Mesothelial cell of epicardium (in vitro differentiated cells): Measurements from ENCODE around the gene TMEM92. TPM values are rescaled to one million over a fixed set of nuclear protein-coding genes. Genes with fewer than 3 reads are reported as not detected.
"Not testable (repeated sequence)": the region's sequence is repeated elsewhere in the genome, so short reads cannot be mapped to it uniquely, and the experiment has no call there.

Source experiments
- DNase-seq, 2 experiments: peaks; one replicate each; pipeline ENCODE4 v3.0.0; 2021; ENCODE audit warnings: low spot score in 2 of 2; ENCODE audit not compliant: unreplicated experiment in 2 of 2
- H3K27ac Mint-ChIP-seq: 2 replicates; pipeline ENCODE4 v1.8.0; 2021; ENCODE audit warnings: mixed read lengths
- H3K27me3 Mint-ChIP-seq: 2 replicates; pipeline ENCODE4 v1.8.0; 2021; ENCODE audit warnings: low read depth, mixed read lengths
- H3K36me3 Mint-ChIP-seq: 2 replicates; pipeline ENCODE4 v1.8.0; 2021; ENCODE audit warnings: mixed read lengths
- H3K4me1 Mint-ChIP-seq: 2 replicates; pipeline ENCODE4 v1.8.0; 2021; ENCODE audit warnings: mixed read lengths
- H3K4me3 Mint-ChIP-seq: 2 replicates; pipeline ENCODE4 v1.8.0; 2021; ENCODE audit warnings: mild to moderate bottlenecking, moderate library complexity, mixed read lengths
- H3K9me3 Mint-ChIP-seq: 2 replicates; pipeline ENCODE4 v1.8.0; 2021; ENCODE audit warnings: mixed read lengths
- CTCF ChIP-seq: fragments of 200-600 bp; sonication (generic); IDR thresholded peaks from one replicate; pipeline ENCODE4 v1.5.0; 2021; ENCODE audit warnings: antibody characterized with exemption; ENCODE audit not compliant: unreplicated experiment
- total RNA-seq: library from RNA; stranded (reverse); gene quantifications from 3 replicates; pipeline ENCODE4 v1.2.1, GENCODE V29; 2021

TMEM92 gene
- total RNA-seq, 1 donor from 2014 or later = 2.7 TPM

- no peak for DNase-seq
- no peak for TF ChIP-seq CTCF
- H3K9me3 Mint-ChIP-seq = no peaks in the 10 kb centered on the region
- H3K27me3 Mint-ChIP-seq = no peaks in the 10 kb centered on the region
- peaks cover 85% of the 10 kb centered on the region for H3K4me1 Mint-ChIP-seq
- H3K4me3 Mint-ChIP-seq = peak overlapping the region; percentile 11
- no peaks in the 10 kb centered on the region for H3K36me3 Mint-ChIP-seq
- H3K27ac Mint-ChIP-seq = peak overlapping the region; percentile 92
Observed at GRCh38 chr17:50267074-50267841, 7.0 kb upstream of the TMEM92 start.

- peaks cover 84% of the 10 kb centered on the region for H3K4me1 Mint-ChIP-seq
- H3K9me3 Mint-ChIP-seq = no peaks in the 10 kb centered on the region
- TF ChIP-seq CTCF = no peak
- H3K4me3 Mint-ChIP-seq = peak overlapping the region; percentile 11
- peak overlapping the region; percentile 92 for H3K27ac Mint-ChIP-seq
- DNase-seq = no peak
- H3K27me3 Mint-ChIP-seq = no peaks in the 10 kb centered on the region
- H3K36me3 Mint-ChIP-seq = no peaks in the 10 kb centered on the region
Observed at GRCh38 chr17:50268026-50268425, 6.2 kb upstream of the TMEM92 start.

GRCh38 chr17:50268743-50269275 lies 5.5 kb upstream of the TMEM92 start:
- H3K27ac Mint-ChIP-seq = peak overlapping the region; percentile 92
- H3K9me3 Mint-ChIP-seq = no peaks in the 10 kb centered on the region
- DNase-seq = peak in 1 of 2 experiments; percentile 22
- H3K4me3 Mint-ChIP-seq = peak overlapping the region; percentile 39
- peaks cover 79% of the 10 kb centered on the region for H3K4me1 Mint-ChIP-seq
- H3K36me3 Mint-ChIP-seq = no peaks in the 10 kb centered on the region
- H3K27me3 Mint-ChIP-seq = no peaks in the 10 kb centered on the region
- TF ChIP-seq CTCF = no peak

GRCh38 chr17:50269477-50270434 lies 4.5 kb upstream of the TMEM92 start:
- H3K27ac Mint-ChIP-seq = peak overlapping the region; percentile 92
- H3K4me1 Mint-ChIP-seq = peaks cover 76% of the 10 kb centered on the region
- H3K9me3 Mint-ChIP-seq = no peaks in the 10 kb centered on the region
- peaks cover 1% of the 10 kb centered on the region for H3K27me3 Mint-ChIP-seq
- TF ChIP-seq CTCF = peak; percentile 59
- no peak overlapping the region for H3K4me3 Mint-ChIP-seq
- DNase-seq = peak in 1 of 2 experiments; percentile 31
- no peaks in the 10 kb centered on the region for H3K36me3 Mint-ChIP-seq

- H3K4me1 Mint-ChIP-seq = peaks cover 75% of the 10 kb centered on the region
- peak overlapping the region; percentile 47 for H3K4me3 Mint-ChIP-seq
Observed at GRCh38 chr17:50270435-50271362, 3.6 kb upstream of the TMEM92 start.

GRCh38 chr17:50271363-50271750 lies 2.9 kb upstream of the TMEM92 start:
- not testable (repeated sequence) for H3K27ac Mint-ChIP-seq, H3K36me3 Mint-ChIP-seq, H3K9me3 Mint-ChIP-seq, H3K27me3 Mint-ChIP-seq, H3K4me3 Mint-ChIP-seq
- peaks cover 68% of the 10 kb centered on the region for H3K4me1 Mint-ChIP-seq
- DNase-seq = peak in 1 of 2 experiments; percentile 21

More at GRCh38 chr17:50270435-50271362, 3.6 kb upstream of the TMEM92 start:
- TF ChIP-seq CTCF = peak; percentile 12
- peaks cover 1% of the 10 kb centered on the region for H3K27me3 Mint-ChIP-seq
- no peaks in the 10 kb centered on the region for H3K9me3 Mint-ChIP-seq
- peak overlapping the region; percentile 80 for H3K27ac Mint-ChIP-seq
- H3K36me3 Mint-ChIP-seq = no peaks in the 10 kb centered on the region
- peak in 1 of 2 experiments; percentile 48 for DNase-seq
